NCI-H2196 treated with DMSO at 0.1 percent for 48 hours (cell line): ENCODE data around the gene ZDHHC14.

ENCODE experiments used
- DNase-seq: peaks from one replicate; lab custom pipeline; 2025; ENCODE audit not compliant: unreplicated experiment; lab: John Stamatoyannopoulos, UW

The ZDHHC14 gene

GRCh38 chr6:157531169-157531985 is 150.4 kb downstream of the ZDHHC14 start:
- no peak for DNase-seq

GRCh38 chr6:157531986-157532365 is 151.0 kb downstream of the ZDHHC14 start:
- DNase-seq, result no peak

- DNase-seq, result no peak
Measured at GRCh38 chr6:157533048-157533871, 152.3 kb downstream of the ZDHHC14 start.

- DNase-seq, result no peak
Measured at GRCh38 chr6:157534134-157534871, 153.3 kb downstream of the ZDHHC14 start.

DNA sequence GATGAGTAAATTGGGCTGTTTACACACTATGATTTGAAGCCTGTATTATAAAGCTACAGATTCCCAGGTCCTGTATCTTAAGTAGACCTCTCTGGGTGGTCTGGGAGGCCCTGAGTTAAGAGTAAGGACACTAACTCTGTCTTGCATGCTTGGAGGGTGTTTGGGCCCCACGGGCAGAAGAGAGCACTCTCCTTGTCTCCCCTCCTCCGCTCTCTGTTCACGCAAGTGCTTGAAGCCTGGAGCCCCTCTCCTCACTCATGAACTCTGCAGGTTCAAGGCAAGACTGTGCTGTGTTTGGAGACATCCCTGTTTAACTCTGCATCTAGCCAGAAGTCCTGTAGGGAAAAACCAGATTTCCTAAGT is 154.0 kb downstream of the ZDHHC14 start:
- no peak for DNase-seq

GRCh38 chr6:157535340-157536222 is 154.6 kb downstream of the ZDHHC14 start:
- DNase-seq, result no peak

DNA sequence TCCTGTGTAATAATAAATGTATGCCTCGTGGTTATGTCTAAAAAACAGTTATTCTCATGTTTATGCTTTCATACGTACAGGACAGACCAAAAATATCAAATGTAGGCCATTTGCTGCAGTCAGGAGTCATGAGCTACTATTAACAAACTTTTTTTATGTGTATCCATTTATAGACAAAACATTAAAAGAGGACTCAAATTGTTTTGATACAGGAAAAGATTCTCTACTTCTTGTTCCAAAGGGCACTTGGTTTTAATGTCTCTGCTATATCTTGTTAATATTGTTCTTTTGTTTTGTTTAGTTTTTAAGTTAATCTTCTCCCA is 155.2 kb downstream of the ZDHHC14 start:
- DNase-seq, result no peak

DNA sequence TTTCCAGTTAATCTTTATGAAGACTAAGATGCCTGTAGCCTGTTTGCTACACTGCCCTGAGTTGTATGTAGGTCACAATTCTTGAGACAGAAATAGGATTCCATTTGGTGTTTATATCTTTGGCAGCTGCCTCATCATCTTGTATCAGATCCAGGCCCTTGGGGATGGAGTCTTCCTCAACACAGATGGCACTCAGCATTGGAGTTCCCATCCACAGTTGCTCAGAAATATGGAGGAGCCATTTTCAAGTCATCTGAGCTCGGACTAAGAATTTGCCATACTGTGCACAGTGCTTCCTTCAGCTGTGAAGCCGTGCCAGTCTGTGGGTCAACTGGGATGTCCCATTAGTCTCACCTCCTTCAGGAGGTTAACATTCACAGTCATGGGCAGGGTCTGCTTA is 156.6 kb downstream of the ZDHHC14 start:
- DNase-seq, result no peak

- no peak for DNase-seq
Measured at GRCh38 chr6:157538168-157538567, 157.2 kb downstream of the ZDHHC14 start.

DNA sequence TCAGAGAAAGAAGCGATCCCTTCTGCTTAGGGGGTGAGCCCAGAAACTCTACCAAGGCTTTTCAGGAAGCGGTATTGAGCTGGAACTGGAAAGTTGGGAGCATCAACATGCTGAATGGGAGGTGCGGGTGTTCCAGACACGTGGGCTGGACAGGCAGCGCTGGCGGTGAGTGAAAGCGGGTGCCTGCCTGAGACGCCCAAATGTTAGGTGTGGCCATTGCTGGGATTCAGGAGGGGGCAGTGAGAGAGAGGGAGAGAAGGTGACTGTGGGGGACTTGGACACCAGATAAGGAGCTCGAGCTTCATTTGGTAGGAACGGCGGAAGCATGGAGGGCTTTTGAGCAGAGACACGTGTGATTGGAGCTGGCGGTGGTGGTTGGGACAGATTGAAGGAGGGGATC is 157.7 kb downstream of the ZDHHC14 start:
- no peak for DNase-seq

GRCh38 chr6:157539421-157539822 is 158.4 kb downstream of the ZDHHC14 start:
- no peak for DNase-seq

DNA sequence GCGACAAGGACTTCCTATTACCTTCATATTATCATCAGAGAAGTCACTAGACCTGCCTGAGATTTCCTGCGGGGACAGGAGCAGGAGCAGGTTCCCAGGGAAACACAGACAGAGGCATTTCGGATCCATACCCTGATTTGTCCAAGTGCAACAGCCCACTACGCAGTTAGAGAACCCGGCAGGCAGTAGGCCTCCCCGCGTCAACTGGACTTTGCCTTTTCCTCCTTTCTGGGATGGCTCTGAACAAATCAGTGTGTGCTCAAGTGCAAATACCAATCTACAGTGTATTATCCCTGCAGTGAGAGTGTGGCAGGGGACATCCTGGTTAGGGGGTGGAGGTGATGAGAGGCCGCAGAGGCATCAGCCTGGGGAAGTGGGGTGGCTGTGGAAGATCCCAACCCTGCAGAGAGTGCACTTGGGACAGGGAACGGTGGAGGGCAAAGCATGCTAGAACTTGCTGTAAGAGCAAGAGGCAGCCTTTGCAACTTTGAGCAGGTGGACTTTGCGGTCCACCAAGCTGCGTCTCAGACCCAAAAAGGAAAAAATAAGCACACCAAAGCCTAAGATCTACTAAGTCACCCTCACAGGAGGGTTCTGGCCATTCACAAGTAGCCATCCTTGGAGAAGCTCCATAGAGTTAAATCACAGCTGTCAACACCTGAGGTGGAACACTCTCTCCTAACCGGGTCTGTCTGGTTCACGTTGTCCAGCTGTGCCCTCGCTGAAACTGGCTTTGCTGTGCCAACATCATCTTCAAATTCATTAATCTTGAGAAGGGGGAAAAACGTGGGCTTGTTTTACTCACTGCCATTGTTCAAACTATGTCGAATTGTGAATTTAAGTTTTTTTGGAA is 159.1 kb downstream of the ZDHHC14 start:
- DNase-seq, result no peak

DNA sequence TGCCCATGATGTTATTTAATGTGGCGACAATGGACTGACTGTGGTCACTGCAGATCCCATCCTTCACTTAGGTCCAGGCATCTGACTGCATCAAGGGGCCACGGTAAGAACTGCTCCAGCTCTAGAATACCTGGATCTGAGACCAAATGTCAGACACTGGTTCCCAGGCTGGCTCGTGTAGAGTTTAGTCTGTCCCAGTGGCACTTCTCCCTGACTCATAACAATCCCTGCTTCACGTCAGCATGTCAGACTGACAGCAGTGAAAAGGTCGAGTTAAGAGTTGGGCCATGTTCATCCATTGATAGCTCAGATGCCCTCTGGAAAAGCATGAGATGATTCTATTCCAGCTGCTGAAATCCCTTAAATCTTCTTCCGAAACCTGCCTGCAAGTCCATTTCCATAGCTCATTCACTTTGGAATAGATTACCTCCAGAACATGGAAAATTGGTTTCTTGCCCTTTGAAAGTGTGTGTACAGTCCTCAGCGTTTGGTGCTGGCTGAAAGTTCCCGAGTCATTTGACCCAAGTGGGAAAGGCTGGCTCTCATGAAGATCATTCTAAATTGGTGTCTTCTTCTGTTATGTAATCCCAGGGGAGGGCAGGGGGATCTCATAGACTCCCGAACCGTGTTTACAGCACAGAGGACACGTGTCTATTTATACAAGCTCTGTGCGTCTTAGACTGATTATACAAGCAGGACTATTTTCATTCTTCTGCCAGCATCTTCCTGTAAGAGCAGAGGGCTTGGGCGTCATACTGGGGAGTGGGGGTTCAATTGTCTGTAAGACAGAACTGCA is 160.8 kb downstream of the ZDHHC14 start:
- DNase-seq, result no peak

GRCh38 chr6:157542414-157543160 is 161.6 kb downstream of the ZDHHC14 start:
- DNase-seq, result no peak

DNA sequence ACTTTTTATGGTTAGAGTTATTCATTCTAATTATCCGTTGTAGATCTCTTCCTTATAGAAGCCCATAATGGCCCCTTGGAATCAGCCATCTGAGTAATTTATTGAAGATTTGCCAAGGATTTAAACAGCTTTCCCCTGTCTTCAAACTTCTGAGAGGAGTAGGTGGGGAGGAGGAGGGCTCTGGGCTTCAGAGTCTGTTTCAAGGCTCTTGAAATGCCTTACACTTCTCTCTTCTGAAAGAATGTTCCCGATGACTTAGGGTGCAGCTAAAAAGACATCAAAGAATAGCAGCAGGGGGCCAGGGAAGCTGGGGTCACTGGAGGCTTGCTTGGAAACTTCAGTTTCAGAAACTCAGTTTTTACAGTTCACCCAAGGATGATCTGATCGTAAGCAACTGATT is 165.3 kb downstream of the ZDHHC14 start:
- no peak for DNase-seq

DNA sequence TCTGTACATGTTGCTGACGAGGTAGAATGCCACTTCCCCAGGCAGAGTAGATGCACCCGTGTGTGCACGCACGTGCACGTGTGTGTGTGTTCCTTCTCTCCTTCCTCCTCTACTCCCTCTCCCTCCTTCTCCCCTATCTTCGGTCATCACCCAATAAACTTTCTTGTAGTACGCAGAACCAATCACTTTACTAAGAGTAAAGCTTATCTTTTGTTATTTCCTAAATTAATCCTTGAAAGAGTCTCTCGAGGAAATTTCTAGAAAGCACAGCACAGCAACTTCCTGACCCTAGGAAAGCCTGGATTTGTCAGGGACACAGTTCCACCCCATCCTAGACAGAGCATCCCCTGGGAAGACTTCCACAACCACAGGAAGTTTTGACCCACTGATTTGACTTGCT is 166.1 kb downstream of the ZDHHC14 start:
- DNase-seq, result no peak

- no peak for DNase-seq
Measured at GRCh38 chr6:157548635-157549467, 167.9 kb downstream of the ZDHHC14 start.

DNA sequence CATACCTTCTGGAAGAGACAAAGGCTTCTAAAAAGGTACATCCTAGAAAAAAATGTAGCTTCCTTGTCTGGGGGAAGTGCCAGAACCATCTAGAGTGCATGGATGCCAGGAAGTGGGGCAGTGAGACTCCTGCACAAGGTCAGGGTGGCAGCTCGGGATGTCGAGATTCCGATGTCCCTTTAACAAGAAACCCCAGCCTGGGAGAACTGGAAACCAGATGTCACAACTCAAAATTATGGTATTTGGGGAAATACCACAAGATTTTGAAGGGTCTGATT is 168.4 kb downstream of the ZDHHC14 start:
- DNase-seq, result no peak
